LHCN-M2 (cell line): ENCODE data around the gene TOMM6. TPM values are rescaled to one million over a fixed set of nuclear protein-coding genes. Genes with fewer than 3 reads are reported as not detected.
"Not testable (repeated sequence)": the region's sequence is repeated elsewhere in the genome, so short reads cannot be mapped to it uniquely, and the experiment has no call there.

Source experiments
- DNase-seq: peaks from one replicate; pipeline ENCODE4 v3.0.0-alpha.2; 2012; ENCODE audit warnings: low read depth
- total RNA-seq: library from RNA; depleted of rRNA; stranded (reverse); fragments of >200 nt; gene quantifications from 2 replicates; pipeline ENCODE4 v1.2.3, GENCODE V29; 2014

The TOMM6 gene
- total RNA-seq, 1 experiment from 2014 or later = 160 TPM

- no peak for DNase-seq
Observed at GRCh38 chr6:41763470-41763869, 24.0 kb upstream of the TOMM6 start.

DNA sequence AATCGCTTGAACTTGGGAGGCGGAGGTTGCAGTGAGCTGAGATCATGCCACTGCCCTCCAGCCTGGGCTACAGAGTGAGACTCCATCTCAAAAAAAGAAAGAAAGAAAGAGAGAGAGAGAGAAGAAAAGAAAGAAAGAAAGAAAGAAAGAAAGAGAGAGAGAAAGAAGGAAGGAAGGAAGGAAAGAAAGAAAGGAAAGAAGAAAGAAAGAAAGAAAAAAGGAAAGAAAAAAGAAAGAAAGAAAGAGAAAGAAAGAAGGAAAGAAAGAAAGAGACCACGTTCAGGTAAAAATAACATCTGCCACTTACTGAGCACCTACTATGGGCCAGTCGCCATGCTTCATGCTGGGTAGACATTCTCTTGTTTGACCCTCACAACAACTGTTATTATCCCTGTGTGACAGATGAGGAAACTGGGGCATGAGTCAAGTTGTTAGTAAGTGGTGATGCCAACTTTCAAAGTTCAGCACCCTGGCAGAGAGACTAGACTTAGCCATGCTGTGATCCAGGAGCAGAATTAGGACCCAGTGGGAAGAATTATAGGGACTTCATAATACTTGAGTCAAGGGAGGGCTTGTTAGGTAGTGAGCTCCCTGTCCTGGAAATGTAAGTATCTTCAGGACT lies 21.3 kb upstream of the TOMM6 start:
- not testable (repeated sequence) for DNase-seq

GRCh38 chr6:41767112-41767833 lies 20.2 kb upstream of the TOMM6 start:
- DNase-seq = no peak

- DNase-seq = no peak
Observed at GRCh38 chr6:41768545-41769308, 18.8 kb upstream of the TOMM6 start.

DNA sequence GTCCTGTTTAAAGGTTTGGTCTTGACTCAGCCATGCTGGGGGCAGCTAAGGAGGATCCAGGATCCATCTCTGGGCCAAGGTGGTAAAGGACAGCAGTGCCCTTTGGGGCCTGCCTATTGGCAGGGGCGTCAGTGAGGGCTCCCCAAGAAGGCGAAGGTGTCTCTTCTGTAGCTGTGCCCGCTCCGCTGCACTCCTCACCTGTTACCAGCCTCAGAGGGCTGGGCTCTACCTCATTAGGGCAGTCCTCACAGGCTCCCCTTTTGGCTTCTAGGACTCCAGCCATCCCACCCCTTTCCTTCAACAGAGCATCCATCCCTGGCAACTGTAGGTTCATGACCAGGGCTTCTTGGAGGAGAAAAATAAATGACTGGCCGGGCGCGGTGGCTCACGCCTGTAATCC lies 18.1 kb upstream of the TOMM6 start:
- no peak for DNase-seq

GRCh38 chr6:41770381-41771057 lies 17.0 kb upstream of the TOMM6 start:
- no peak for DNase-seq

- DNase-seq = no peak
Observed at GRCh38 chr6:41771058-41771983, 16.2 kb upstream of the TOMM6 start.

DNA sequence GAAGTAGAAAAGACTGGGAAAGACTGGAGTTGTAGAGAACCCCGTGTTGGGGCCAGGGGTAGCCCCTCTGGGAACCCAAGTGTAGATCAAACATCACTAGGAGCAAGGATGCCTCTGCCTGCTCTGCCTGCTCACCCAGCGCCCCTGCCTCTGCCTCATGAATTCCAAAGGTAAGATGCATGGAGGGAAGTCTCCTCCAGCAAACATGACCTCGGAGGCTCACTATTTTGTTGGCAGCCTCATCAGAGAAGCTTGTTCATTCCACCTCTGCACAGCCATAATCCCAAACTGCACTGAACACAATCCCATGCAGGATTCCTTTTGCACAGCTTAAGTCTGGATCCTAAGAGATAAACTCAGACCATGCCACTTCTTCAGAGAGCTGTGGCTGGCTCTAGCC lies 12.7 kb upstream of the TOMM6 start:
- no peak for DNase-seq

DNA sequence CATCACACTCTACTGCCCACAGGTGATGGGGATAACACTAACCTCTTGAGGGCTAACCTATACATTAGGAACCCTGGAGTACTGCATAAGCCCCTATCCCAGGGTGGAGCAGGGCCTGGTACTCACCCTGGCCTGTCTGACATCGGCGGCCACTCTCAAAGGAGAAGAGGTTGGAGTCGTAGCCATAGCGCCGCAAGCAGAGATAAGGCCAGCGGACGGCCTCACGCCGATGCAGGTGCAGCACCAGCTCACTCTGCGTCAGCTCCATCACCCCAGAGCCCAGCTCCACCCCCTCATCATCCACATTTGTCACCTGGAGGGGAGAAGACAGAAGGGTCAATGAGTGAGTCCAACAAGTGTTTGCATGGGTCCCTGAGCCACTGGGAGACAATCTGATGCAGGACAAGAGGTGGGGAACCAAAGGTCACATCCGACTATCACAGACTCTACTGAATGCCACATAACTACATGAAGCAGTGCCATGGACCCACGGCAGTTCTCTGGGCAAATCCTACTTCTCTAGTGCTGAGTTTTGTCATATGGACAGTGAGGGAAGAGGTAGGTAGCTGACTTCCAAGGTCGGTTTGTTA lies 12.1 kb upstream of the TOMM6 start:
- DNase-seq = no peak

- DNase-seq = no peak
Observed at GRCh38 chr6:41777551-41778285, 9.8 kb upstream of the TOMM6 start.

GRCh38 chr6:41778895-41779294 lies 8.6 kb upstream of the TOMM6 start:
- DNase-seq = no peak

- no peak for DNase-seq
Observed at GRCh38 chr6:41779336-41779735, 8.2 kb upstream of the TOMM6 start.

DNA sequence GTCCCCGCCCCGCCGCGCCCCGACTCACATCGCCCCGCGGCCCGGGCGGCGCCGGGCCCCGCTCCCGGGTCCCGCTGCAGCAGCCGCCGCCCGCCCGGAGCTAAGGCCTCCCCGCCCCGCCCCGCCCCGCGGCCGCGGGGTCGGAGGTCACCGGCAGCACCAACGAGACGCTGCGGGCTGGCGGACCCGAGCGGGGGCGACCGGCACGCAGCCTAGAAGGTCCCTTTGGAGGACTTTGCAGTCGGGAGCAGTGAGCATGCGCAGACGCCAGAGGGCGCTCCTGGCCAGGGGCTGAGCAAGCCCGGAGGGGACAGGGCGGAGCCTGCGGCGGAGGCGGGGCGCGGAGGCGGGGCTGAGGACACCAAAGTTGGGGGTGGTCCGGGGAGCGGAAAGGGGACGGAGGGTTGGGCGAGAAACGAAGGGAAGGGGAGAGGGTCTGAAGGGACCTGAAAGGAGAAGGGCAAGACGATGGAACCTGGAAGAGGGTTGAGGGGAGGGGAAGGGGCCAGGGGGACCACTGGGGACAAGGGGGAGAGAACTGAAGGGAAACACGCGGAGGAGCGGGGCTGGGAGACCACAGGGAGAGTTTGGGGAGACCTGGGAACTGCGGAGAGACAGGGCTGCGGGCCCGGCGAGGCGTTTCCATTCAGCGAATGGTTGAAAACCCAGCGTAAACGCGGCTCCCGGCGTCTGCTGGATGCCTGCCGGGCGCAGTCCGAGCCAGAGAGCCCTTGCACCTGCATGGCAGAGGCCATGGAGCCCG lies 7.5 kb upstream of the TOMM6 start, which contains the start of gene FRS3:
FRS3 (minus strand) TSS at position 113 of the 763 bp plus-strand sequence. CDS start 2,913 bp downstream, outside the sequence.
- DNase-seq = peak; percentile 93

- peak; percentile 46 for DNase-seq
Observed at GRCh38 chr6:41780551-41781365, 6.7 kb upstream of the TOMM6 start, which contains the start of gene PRICKLE4. Gene PRICKLE4, plus strand, starts transcription at chr6:41780782. Its CDS starts 2,692 bp downstream, at chr6:41783474.

- no peak for DNase-seq
Observed at GRCh38 chr6:41781366-41781730, 6.1 kb upstream of the TOMM6 start.

DNA sequence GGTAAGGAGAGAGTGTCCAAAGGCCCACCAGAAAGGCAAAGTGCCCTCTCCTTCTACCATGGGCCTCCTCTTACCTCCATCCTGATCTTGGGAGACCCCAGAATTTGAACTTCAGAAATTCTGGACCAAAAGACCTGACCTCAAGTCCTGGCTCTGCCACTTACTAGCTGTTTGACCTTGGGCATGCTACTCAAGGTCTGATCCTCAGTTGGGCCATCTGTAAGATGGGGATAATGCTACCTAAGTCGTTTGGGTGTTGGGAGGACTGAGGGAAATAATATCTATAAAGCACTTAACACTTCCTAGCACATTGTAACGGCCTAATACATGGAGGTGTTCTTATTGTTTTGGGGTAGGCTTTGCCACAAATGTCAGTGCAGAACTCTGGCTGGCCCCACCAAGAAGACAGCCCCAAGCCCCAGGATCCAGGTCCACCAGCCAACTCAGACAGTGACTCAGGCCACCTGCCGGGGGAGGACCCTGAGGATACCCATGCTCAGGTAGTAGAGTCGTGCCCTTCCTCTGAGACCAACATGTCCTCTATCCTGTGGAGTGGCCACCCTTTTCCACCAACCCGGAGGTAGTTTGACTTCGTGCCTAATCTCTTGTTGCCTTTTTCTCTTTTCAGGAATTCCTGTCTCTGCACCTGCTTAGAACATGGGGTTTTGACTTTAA lies 4.3 kb upstream of the TOMM6 start:
- DNase-seq = no peak

DNA sequence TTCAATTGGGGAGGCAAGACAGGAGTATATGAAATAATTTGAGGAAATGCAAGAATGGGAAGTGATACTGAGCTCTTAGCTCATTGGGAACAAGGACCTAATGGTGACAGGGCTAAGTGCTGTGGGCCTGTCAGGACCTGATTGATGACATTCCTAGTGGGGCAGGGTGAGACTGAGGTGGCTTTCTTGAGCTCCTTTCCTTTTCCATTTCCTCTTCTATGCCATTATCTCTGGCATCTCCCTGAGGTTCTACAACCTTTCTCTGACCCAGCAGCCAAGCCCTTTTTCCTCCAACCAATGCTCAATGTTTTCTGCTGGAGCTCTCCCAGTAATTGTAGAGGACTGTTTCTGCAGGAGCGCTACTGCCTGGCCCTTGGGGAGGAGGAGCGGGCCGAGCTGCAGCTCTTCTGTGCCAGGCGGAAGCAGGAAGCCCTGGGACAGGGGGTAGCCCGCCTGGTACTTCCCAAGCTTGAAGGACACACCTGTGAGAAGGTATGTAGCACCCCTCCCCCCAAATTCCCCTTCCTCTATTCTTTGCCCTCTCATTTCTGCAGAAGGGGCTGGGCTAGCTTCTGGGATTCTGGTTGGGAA lies 2.8 kb upstream of the TOMM6 start:
- no peak for DNase-seq
